ENCODE measurements around the gene GGT6.
"Not testable (repeated sequence)": the region's sequence is repeated elsewhere in the genome, so short reads cannot be mapped to it uniquely, and the experiment has no call there.

GGT6 gene

DNA sequence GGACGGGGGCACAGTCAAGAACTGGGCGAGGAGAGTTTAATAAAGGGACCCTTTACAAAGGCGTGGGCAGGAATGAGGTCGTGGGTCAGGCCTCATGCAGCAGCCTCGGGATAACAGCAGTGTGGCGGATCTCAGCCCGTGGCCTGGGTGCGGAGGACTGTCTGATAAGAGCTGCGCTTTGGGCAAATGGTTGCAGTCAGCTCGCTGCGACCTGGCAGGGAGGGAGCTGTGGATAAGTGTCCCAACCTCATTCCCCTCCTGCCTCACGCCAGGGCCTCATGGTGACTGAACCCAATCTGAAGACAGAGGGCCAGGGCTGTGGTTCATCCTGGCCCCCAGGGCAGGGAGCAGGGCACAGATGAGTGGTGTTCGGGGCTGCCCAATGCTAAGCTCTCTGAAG is 37.6 kb upstream of the GGT6 start:
- no peak for DNase-seq (ENCODE audit: low read depth)
- TF ChIP-seq, protein P1, sequence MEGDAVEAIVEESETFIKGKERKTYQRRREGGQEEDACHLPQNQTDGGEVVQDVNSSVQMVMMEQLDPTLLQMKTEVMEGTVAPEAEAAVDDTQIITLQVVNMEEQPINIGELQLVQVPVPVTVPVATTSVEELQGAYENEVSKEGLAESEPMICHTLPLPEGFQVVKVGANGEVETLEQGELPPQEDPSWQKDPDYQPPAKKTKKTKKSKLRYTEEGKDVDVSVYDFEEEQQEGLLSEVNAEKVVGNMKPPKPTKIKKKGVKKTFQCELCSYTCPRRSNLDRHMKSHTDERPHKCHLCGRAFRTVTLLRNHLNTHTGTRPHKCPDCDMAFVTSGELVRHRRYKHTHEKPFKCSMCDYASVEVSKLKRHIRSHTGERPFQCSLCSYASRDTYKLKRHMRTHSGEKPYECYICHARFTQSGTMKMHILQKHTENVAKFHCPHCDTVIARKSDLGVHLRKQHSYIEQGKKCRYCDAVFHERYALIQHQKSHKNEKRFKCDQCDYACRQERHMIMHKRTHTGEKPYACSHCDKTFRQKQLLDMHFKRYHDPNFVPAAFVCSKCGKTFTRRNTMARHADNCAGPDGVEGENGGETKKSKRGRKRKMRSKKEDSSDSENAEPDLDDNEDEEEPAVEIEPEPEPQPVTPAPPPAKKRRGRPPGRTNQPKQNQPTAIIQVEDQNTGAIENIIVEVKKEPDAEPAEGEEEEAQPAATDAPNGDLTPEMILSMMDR (conservative IDR thresholded peaks at IDR 0.05; ENCODE audit: low read depth, low read length), result no peak
- no peak overlapping the region for H3K4me3 ChIP-seq (ENCODE audit: low read depth, low read length)

DNA sequence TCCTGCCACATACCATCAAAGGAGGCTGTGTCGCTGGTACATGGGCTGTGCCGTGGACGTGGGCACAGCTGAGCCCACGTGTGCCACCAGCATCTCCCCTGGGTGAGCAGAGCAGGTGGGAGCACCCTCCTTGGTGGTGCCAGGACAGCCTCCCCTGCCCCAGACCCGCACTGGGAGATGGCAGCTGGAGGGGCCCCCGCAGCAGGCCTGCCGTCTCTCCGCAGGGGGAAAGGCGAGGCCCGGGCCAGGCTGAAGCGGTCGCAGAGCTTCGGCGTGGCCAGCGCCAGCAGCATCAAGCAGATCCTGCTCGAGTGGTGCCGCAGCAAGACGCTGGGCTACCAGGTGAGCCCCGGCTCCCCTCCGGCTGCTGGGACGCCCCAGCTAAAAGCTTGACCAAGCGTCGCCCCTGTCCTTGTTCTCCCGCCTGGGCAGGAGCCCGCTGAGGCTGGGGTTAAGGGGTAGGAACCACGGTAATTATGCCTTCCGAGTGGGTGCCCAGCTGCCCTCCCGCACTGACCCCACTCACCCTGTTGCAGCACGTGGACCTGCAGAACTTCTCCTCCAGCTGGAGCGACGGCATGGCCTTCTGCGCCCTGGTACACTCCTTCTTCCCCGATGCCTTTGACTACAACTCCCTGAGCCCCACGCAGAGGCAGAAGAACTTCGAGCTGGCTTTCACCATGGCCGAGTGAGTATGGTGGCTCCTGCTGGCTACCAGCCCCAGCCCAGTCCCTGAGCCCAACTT is 36.4 kb upstream of the GGT6 start:
- DNase-seq (ENCODE audit: low read depth), result no peak
- TF ChIP-seq, protein P1 (conservative IDR thresholded peaks at IDR 0.05; ENCODE audit: low read depth, low read length), result no peak
- no peak overlapping the region for H3K4me3 ChIP-seq (ENCODE audit: low read depth, low read length)

DNA sequence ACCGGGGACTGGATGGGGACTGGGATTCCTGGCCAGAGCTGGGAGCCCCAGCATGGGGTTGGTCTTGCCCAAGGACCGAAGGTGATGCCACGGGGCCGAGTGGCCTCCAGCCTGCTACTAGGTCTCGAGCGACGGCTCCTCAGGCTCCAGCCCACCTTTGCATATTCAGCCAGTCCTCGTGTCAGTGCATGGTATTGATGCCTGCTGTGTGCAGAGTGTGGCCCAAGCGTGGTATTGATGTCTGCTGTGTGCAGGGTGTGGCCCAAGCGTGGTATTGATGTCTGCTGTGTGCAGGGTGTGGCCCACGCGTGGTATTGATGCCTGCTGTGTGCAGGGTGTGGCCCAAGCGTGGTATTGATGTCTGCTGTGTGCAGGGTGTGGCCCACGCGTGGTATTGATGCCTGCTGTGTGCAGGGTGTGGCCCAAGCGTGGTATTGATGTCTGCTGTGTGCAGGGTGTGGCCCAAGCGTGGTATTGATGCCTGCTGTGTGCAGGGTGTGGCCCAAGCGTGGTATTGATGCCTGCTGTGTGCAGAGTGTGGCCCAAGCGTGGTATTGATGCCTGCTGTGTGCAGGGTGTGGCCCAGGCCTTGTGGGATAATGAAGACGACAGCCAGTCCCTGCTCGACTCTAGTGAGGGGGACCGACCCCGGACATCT is 35.4 kb upstream of the GGT6 start:
- not testable (repeated sequence) for H3K4me3 ChIP-seq (ENCODE audit: low read depth, low read length); DNase-seq (ENCODE audit: low read depth)

DNA sequence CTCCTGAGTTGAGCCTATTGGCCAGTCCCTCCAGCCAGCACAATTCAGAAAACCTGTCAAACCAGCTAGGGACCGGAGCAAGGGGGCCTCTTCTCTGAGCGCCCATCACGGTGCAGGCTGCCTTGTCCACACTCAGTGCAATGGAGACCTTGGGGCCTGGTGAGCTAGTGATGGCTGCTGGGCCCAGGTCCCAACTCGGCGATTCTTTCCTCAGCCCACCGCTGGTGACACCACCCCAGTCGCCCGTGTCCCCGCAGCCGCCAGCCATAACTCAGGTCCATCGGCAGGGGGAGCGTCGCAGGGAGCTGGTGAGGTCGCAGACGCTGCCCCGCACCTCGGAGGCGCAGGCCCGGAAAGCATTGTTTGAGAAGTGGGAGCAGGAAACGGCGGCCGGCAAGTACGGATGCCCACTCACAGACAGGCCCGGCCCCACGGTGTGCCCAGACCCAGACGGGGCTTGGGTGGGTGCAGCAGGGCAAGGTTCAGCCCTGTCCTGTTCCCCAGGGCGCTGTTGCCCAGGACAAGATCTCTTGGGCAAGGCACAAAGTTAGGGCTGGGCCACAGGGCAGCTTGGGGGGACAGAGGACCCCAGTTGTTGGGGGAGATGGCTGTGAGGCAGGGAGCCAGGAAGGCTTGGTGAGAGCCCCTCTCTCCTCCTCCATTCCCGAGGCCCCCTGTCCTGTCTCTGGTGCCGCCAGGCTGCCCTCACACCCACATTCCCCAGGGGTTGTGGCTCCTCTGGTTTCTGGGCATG is 34.7 kb upstream of the GGT6 start:
- H3K4me3 ChIP-seq (ENCODE audit: low read depth, low read length), result no peak overlapping the region
- TF ChIP-seq, protein P1 (conservative IDR thresholded peaks at IDR 0.05; ENCODE audit: low read depth, low read length), result peak; percentile 26
- no peak for DNase-seq (ENCODE audit: low read depth)

DNA sequence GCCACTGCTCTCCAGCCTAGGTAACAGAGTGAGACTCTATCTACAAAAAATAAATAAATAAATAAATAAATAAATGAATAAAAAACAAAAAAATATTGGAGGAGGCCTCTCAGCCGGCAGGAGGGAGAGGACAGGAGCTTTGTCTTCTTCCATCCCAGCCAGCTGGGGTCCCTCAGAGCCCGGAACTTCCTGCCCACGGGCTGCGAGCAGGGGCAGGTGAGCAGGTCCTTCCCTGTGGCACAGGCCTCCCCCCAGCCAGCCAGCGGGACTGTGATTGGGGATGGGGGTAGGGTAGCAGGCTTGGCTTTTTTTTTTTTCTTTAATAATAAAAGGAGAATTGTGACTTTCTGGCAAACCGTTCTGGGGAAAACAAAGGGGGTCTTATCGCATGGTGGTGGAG is 34.0 kb upstream of the GGT6 start:
- DNase-seq (ENCODE audit: low read depth), result no peak
- H3K4me3 ChIP-seq (ENCODE audit: low read depth, low read length), result no peak overlapping the region
- TF ChIP-seq, protein P1 (conservative IDR thresholded peaks at IDR 0.05; ENCODE audit: low read depth, low read length), result no peak

DNA sequence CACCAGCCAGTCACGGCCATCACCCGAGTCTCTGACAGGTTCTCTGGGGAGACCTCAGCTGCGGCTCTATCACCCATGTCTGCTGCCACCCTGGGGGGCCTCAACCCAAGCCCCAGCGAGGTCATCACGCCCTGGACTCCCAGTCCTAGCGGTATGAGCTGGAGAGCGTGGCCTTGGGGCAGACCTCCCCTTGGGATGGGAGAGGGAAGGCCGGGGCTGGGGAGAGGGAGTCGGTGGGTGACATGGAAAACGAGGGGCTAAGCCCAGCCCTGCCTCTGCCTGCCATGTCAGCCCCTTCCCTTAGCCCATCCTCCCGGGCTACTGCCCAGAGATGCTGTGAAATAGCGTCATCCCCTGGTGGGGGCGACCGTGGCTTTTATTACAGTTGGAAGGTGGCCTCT is 32.6 kb upstream of the GGT6 start:
- TF ChIP-seq, protein P1 (conservative IDR thresholded peaks at IDR 0.05; ENCODE audit: low read depth, low read length), result no peak
- H3K4me3 ChIP-seq (ENCODE audit: low read depth, low read length), result no peak overlapping the region
- DNase-seq (ENCODE audit: low read depth), result no peak

DNA sequence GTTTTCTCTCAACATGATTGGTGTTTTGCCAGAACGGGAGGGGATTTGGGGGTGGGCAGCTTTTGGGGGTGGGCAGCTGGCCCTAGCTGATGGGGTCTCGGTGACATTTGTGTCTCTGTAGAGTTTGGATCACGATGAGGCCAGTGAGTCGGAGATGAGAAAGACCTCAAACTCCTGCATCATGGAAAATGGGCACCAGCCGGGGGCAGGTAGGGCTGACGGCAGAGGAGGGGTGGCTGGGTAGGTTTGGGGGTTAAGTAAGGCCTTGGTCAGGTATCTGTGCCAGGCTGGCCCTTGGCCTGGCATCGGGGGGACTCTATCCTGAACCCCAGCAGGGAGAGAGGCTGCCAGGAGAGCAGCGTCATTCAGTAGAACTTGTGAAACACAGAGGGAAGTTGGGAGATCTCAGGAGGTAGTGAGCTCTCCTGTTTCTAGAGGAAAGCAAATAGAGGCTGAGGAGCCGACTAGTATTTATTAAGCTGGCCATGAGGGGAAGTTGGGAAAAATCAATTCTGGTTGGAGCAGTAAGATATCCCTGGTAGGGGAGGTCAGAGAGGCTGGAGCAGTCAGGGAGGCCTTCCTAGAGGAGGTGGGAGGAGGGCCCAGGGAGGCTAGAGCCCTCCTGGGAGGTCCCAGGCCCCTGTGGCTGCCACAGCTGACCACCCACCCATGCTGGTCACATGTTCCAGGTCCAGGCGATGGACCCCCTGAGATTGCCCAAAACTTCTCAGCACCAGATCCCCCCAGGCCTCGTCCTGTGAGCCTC is 32.0 kb upstream of the GGT6 start:
- no peak overlapping the region for H3K4me3 ChIP-seq (ENCODE audit: low read depth, low read length)
- TF ChIP-seq, protein P1 (conservative IDR thresholded peaks at IDR 0.05; ENCODE audit: low read depth, low read length), result no peak
- DNase-seq (ENCODE audit: low read depth), result no peak
